Measurements from ENCODE around the gene URGCP. TPM values are rescaled to one million over a fixed set of nuclear protein-coding genes. Genes with fewer than 3 reads are reported as not detected.
A peak's percentile ranks its signal among the peaks of the same experiment; 100 is the strongest.

The URGCP gene
- total RNA-seq, 2 donors from 2014 or later: 15.6 to 22.1 TPM

DNA sequence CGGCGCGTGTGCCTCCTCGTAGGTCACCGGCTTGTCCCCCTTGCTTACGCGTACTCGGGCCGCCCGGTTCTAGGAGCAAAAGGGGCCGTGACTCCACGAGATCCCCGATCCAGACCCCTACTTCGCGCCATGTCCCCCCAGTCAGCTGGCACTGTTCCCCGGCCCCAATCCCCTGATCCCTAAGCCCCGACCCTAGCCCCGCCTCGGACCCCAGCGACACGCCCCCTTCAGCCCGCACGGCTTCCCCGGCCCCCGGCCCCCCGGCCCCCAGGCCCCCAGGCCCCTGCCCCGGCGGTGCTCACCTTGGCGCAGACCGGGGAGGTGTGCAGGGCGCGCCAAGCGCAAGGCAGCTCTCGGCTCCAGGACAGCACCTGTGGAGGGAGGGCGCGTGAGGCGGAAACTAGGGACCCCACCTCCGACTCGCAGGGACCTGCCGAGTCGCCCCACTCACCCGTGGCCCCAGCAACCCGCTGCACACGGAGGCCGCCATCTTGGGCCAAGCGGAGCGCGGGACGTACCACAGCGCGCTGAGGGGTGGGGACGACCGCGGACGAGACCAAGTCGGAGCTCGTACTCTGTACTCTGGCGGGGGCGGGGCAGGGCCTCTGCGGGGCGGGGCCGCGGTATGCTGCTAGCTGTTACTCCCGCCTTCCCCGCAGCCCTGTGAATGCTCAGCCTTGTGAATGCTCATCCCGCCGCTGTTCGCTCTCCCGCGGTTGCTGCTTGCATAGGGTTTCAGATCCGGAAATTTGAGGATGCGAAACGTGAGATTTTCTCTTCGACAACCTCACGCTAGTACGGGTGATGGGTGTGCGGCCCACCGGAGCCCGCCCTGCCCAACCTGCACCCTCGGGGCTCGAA, 37.2 kb downstream of the URGCP start, which contains the start of gene MRPS24:
TSS of gene MRPS24 (minus strand) at position 512 of the 861 bp plus-strand sequence. CDS start at position 490, 22 bp downstream.
- Histone ChIP-seq H3K27ac (peak within 1 kb of the TSS; percentile 36 to 83 (median 76)), H3K27me3 (no peaks in the 10 kb centered on the region), H3K36me3 (replicated peaks in 1 of 2; ENCODE audit: insufficient read depth in 1 of 2, low read depth in 2 of 2) (peaks cover 0 to 6% of the 10 kb centered on the region in 2 donors), H3K4me3 (peak within 1 kb of the TSS; percentile 92 to 98), H3K4me1 (peaks cover 16% of the 10 kb centered on the region), H3K9me3 (no peaks in the 10 kb centered on the region)
- ATAC-seq: peak; percentile 100
- peak; percentile 95 to 98 (median 96) for DNase-seq
- intact Hi-C loops (cut with DNase I): loop anchor here (10.0 kb wide), 1 partner anchor 56 kb away; the partner anchor contains the start of gene UBE2D4
- 0 to 1% methylated on average over 42 to 71 of the region's 81 CpGs for WGBS, 2 donors
- TF ChIP-seq, protein P1, sequence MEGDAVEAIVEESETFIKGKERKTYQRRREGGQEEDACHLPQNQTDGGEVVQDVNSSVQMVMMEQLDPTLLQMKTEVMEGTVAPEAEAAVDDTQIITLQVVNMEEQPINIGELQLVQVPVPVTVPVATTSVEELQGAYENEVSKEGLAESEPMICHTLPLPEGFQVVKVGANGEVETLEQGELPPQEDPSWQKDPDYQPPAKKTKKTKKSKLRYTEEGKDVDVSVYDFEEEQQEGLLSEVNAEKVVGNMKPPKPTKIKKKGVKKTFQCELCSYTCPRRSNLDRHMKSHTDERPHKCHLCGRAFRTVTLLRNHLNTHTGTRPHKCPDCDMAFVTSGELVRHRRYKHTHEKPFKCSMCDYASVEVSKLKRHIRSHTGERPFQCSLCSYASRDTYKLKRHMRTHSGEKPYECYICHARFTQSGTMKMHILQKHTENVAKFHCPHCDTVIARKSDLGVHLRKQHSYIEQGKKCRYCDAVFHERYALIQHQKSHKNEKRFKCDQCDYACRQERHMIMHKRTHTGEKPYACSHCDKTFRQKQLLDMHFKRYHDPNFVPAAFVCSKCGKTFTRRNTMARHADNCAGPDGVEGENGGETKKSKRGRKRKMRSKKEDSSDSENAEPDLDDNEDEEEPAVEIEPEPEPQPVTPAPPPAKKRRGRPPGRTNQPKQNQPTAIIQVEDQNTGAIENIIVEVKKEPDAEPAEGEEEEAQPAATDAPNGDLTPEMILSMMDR (IDR thresholded peaks at IDR 0.05): peak in 1 of 7 experiments; percentile 11
- peak; percentile 32 to 68 (median 68) for TF ChIP-seq POLR2A (IDR thresholded peaks at IDR 0.05)

DNA sequence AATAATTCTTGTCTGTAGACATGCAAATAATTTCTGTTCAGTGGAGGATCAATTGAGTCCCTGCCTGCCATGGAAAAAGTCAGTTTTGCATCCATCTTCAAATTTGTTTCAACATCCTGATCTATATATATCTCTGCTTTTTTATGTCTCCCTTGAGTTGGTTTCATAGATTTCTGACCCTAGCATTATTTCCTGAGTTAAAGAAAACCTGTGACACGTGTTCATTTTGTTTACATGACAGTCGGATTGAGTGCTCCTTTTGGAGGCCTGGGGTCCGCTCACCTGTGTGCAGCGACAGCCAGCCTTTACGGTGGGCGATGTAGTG, 37.8 kb downstream of the URGCP start:
- no peak for ATAC-seq
- intact Hi-C loops (cut with DNase I): loop anchor here (10.0 kb wide), 1 partner anchor 56 kb away; the partner anchor contains the start of gene UBE2D4
- peaks cover 16% of the 10 kb centered on the region for H3K4me1 ChIP-seq
- TF ChIP-seq, protein P1 (IDR thresholded peaks at IDR 0.05): no peak
- no peak for TF ChIP-seq POLR2A (IDR thresholded peaks at IDR 0.05)
- peak overlapping the region; percentile 92 to 98 for H3K4me3 ChIP-seq
- H3K9me3 ChIP-seq: no peaks in the 10 kb centered on the region
- no peak for DNase-seq
- peak overlapping the region in 3 of 4 donors; percentile 76 to 83 (median 76) for H3K27ac ChIP-seq
- no peaks in the 10 kb centered on the region for H3K27me3 ChIP-seq
- peaks cover 0 to 6% of the 10 kb centered on the region in 2 donors for H3K36me3 ChIP-seq (replicated peaks in 1 of 2; ENCODE audit: insufficient read depth in 1 of 2, low read depth in 2 of 2)
- 0 to 3% methylated on average over 6 of the region's 6 CpGs for WGBS, 2 donors

DNA sequence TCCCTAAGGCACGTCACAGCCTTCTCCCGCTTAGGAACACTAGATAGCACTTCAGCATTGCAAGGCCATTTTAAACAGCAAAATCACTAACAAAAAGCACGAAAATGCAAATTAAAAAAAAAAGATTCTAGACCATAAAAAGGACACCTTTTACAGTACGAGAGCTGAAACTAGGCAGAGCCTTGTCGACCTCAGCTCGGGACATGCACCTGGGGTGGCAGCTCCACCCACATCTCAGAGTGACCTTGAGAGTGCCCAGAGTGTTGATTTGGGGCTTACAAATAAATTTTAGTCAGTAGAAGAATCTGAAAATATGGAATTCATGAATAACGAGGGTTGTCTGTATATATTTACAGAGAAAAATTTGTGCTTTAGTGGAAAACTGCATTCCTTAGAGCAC, 38.2 kb downstream of the URGCP start:
- WGBS, 2 donors: 26 to 29% methylated on average over 7 of the region's 7 CpGs
- DNase-seq: peak in 2 of 4 donors; percentile 33 to 52
- Histone ChIP-seq H3K27me3 (no peaks in the 10 kb centered on the region), H3K9me3 (no peaks in the 10 kb centered on the region), H3K27ac (peak overlapping the region in 1 of 4 donors; percentile 76), H3K4me1 (peaks cover 16% of the 10 kb centered on the region), H3K4me3 (no peak overlapping the region), H3K36me3 (replicated peaks in 1 of 2; ENCODE audit: insufficient read depth in 1 of 2, low read depth in 2 of 2) (peaks cover 0 to 6% of the 10 kb centered on the region in 2 donors)
- intact Hi-C loops (cut with DNase I): loop anchor here (10.0 kb wide), 1 partner anchor 57 kb away; the partner anchor contains the start of gene UBE2D4
- no peak for ATAC-seq
- TF ChIP-seq, protein P1 (IDR thresholded peaks at IDR 0.05): no peak
- TF ChIP-seq POLR2A (IDR thresholded peaks at IDR 0.05): no peak

DNA sequence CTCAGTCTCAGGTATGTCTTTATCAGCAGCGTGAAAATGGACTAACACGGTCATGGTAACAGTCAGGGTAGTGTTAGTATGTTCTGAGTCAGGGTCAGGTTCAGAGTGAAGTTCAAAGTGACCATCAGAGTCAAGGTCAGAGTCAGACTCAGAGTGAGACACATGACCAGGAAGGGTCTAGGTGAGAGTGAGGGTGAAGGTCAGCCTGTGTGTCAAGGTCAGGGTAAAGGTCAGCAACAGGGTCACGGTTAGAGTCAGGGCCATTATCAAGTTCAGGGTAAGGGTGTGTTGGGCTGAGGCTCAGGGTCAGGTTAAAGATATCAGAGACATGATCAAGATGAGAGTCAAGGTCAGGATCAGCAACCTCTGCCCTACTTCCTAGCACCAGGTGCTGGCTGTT, 41.1 kb downstream of the URGCP start:
- TF ChIP-seq, protein P1 (IDR thresholded peaks at IDR 0.05): no peak
- TF ChIP-seq POLR2A (IDR thresholded peaks at IDR 0.05): no peak
- no peak overlapping the region for H3K27ac ChIP-seq
- no peak for ATAC-seq
- no peaks in the 10 kb centered on the region for H3K9me3 ChIP-seq
- H3K4me3 ChIP-seq: no peak overlapping the region
- peaks cover 0 to 6% of the 10 kb centered on the region in 2 donors for H3K36me3 ChIP-seq (replicated peaks in 1 of 2; ENCODE audit: insufficient read depth in 1 of 2, low read depth in 2 of 2)
- 84 to 100% methylated on average over 3 of the region's 3 CpGs for WGBS, 2 donors
- H3K27me3 ChIP-seq: no peaks in the 10 kb centered on the region
- no peak for DNase-seq
- intact Hi-C loops (cut with DNase I): loop anchor here (10.0 kb wide), 1 partner anchor 60 kb away; the partner anchor contains the start of gene UBE2D4
- peaks cover 12% of the 10 kb centered on the region for H3K4me1 ChIP-seq
